GM10847 (cell line): ENCODE results near the gene FAM114A2.

Source experiments
- POLR2A ChIP-seq: IDR thresholded peaks from 2 replicates; pipeline ENCODE4 v1.6.1; 2011; ENCODE audit not compliant: insufficient read length; ENCODE audit errors: extremely low read depth

The FAM114A2 gene

DNA sequence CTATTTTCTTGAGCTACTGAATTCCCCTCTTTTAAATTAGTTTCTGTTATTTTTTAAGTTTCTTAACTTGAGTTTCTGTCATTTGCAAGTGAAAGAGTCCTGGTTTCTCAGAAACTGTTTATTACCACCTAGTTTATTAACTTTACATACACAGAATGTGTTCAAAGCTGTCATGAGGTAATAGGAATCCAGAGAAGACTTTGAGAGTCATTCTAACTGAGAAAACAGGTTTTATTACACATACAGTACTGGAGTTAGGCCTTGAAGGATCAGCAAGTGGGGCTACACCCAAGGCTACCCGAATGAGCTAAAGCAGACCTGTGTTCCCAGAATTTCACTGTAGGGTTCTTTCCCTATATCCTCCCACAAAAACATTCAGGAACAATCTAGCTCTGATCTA, 33.1 kb downstream of the FAM114A2 start:
- no peak for TF ChIP-seq POLR2A

DNA sequence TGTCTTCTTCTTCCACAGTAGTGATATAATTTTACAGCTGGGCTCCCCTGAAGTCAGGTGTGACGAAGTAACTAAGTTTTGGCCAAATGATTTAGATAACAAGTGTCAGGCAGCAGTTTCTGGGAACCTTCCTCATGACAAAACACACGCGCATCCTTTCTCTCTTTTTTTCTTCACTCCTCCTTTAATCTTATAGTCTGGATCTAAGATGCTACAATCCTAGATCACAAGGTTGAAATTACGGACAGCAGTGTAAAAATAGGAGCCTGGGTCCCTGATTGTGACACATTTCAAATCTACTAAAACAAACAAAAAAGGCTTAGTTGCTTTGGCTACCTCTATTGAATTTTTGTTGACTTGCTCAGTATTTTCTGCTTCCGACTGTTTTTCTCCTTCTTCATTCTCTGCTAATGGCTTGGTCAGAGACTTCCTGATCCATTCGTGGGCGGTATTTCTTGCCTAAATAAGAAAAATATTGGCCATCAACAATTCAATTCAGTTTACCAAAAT, 36.1 kb downstream of the FAM114A2 start:
- TF ChIP-seq POLR2A = no peak

DNA sequence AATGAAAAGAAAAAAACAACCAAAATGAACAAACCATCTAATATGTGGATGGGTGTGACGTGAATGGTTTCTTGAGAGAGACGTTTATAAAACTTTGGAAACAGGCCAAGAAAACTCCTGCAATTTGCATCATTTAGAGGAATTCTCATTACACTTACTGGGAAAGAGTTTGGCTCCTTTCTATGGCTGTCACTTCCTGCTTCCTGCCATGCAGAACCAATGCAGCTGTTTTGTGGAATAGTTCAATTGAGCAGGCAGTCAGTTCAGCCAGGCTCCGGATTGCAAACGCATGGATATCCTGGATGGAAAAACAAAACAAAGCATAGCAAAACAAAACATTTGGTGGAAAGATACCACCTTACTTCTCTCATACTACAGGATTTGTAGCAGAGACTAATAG, 36.6 kb downstream of the FAM114A2 start:
- no peak for TF ChIP-seq POLR2A

DNA sequence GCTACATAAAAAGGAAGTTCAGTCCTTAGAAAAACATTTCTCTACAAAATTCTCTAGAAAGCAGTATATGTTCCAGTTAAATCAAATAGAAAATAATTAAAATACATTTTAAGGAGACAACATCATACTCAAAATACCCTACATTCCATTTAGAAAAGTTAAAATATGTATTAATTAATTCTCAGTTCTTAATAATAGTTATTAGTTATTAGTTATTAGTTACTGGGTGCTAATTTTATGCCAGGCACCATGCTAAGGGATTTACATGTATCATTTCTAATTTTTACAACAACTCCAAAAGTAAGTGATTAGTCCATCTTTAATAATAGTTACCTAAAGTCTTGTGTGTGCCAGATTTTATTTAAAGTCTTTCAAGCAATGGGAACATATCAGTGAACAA, 38.0 kb downstream of the FAM114A2 start:
- TF ChIP-seq POLR2A = no peak

DNA sequence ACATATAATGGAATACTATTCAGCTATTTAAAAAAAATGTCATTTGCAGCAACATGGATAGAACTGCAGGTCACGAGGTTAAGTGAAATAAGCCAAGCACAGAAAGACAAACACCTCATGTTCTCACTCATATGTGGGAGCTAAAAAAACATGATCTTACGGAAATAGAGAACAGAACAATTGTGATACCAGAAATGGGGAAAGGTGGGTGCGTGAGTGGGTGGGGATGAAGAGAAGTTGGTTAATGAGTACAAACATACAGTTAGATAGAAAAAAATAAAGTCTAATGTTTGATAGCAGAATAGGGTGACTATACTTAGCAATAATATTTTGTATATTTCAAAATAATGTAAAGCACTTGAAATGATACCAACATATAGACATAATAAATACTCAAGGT, 38.7 kb downstream of the FAM114A2 start:
- no peak for TF ChIP-seq POLR2A

DNA sequence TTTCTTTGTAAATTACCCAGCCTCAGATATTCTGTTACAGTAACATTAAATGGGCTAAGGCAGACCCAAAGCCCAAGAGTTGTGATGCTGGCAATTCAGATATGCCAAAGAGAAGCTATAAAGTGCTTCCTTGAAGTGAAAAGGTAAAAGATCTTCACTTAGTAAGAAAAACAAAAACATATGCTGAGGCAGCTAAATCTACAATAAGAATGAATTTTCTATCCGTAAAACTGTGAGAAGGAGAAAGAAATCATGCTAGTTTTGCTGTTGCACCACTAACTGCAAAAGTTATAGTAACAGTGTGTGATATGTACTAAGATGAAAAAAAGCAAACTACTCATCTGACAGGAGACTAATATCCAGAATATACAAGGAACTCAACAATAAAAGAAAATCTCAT, 39.9 kb downstream of the FAM114A2 start:
- no peak for TF ChIP-seq POLR2A

DNA sequence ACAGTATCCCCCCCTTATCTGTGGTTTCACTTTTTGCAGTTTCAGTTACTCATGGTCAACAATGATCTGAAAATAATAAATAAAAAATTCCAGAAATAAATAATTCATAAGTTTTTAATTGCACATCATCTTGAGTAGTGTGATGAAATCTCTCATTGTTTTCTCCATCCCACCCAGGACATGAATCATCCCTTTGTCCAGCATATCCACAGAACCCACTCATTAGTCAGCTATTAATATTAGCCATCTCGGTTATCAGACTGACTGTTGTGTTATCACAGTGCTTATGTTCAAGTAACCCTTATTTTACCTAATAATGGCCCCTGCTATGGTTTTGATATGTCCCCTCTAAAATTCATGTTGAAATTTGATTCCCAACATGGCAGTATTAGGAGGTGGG, 40.7 kb downstream of the FAM114A2 start:
- no peak for TF ChIP-seq POLR2A

DNA sequence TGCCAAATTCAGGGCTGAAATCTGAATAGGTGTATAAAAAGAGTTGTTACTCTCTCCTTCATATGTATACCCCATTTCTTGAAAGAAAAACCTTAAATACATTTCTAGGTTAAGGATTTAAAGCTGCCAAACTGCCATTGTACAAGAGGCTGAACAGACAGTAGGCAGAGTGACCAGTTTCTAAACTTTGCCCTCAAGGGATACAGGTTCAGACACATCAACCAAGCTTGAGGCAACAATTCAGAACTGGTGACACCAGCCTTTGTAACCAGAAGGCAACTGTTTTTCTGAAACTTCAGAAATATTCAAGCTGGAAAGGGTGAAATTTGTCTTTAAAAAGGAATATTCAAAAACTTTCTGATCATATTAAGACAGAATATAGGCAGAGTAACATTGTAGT, 47.5 kb downstream of the FAM114A2 start:
- no peak for TF ChIP-seq POLR2A

DNA sequence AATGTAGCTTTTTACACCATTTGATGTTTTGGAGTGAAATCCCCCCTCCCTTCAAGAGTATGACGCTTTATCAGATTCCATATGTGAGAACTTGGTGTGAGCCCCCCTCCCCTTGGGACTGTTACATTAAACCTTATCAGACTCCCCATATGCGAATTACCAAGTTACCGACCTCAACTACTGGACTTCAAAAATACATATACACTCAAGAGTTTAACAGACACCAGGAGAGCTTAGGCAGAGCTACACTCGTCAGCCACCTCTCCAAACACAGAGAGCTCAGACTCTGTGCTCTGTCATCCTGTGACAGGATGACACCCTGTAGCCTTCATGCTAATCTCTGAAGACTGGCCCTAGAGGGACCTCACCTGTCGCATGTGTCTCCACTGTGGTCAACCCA, 50.2 kb downstream of the FAM114A2 start:
- no peak for TF ChIP-seq POLR2A

DNA sequence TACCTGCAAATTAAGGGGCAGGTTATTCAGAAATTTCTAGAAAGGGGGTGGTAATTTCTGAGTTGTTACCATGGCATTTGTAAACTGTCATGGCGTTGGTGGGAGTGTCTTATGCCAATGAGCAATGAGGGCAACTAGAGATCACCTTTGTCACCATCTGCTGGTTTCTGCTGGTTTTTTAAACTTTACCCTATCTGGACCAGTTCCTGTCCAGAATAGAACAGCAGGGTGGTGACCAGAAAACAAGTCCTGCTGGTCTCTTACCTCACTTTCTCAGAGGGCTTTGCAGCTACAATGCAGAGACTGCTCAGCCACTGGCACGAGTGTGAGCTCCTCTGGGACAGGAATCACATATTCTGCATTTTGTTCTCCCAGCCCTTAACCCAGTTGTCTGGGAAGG, 51.4 kb downstream of the FAM114A2 start:
- no peak for TF ChIP-seq POLR2A

DNA sequence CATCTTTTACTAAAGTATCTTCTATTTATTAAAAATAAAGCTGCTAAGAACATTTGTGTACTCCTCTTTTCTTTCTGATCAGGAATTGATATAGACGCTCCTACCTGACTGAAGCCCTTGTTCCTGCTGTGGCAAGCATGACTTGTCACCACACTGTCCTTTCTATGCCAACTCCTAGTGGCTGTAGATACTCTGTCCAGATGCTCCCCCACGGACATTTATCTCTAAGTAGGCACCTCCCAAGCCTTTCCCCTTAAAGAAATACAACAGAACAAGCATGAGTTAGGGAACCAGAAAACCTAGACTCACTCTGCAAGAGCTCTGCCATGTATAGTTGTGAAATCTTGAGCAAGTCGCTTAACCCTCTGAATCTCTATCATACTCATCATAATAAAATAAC, 53.2 kb downstream of the FAM114A2 start:
- TF ChIP-seq POLR2A = no peak

DNA sequence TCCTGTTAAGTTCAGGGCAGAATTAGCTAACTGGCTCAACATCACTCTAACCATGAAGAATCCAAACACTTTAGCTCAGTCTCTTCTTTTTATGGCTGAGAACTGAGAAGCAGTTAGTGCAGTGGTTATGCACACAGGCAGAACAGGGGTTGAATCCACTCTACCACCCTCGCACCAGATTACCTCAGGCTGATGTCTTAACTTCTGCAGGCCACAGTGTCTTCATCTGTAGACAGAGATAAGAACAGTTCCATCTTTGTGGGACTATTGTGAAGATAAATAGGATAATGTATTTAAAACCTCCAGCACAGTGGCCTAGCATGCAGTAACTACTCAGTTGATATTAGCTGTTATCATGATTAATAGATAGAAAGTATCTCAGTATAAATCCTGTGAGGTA, 54.8 kb downstream of the FAM114A2 start:
- no peak for TF ChIP-seq POLR2A

DNA sequence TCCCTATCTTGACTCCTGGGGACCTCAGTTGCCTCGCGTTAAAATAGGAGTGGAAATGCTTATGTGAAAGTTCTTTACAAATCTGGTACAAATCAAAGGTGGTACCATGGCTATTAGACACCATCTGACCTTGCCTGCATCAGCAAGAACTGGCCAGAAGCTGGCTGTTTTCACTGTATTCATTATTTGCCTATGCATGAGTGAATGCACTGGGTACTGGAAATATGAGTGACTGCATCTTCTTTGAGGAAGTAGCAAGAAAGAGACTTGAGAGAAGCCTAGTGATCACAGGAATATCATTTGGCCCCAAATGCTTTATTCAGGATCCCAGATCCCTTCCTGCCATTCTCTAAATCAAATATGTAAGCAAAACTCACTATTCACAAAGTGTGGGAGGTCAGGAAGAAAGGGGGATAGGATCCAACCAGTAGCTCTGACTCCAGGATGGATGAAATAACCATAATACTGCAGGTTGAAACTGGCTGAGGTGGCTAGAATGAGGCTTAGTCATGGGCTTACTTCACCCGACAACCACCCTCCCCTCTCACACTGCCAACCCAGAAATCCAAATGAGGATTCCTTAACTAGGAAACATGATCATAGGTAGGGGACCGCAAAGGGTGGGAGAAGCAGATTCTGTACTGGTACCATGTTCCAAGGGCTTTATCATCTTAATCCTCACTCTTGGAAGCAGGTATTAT, 56.7 kb downstream of the FAM114A2 start:
- TF ChIP-seq POLR2A = no peak

DNA sequence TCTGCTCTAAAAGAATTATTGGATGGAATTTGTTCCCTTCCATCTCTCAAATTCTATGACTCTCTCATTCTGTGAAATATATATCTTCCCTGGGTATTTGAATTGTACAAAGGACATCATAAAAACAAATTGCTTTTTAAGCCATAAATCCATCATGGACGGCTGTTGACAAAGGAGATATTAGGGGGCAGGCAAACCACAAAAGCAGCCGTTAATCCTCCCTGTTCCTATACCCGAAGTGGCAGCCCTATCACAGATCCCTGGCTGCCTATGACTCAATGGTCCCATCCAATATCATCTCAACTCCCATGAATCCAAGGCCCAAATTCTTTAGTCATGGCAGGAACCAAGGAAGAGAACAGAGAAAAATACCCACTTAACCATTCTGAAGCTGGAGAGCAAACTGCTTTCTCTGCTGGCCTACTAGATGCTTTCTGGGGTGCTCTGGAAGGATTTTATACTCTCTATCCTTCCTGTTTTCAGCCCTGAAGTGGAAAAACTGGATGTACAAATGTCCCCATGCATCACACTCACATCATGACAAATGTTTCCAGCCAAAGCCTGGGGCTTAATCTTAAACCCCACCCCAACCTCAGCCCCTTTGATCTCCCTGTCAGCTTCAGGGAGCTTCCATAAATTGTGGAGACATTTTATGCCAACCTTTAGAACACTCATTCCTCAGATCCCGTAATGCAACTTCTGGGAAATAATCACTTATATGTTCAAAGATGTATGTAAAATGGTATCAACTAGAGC, 59.5 kb downstream of the FAM114A2 start:
- no peak for TF ChIP-seq POLR2A

DNA sequence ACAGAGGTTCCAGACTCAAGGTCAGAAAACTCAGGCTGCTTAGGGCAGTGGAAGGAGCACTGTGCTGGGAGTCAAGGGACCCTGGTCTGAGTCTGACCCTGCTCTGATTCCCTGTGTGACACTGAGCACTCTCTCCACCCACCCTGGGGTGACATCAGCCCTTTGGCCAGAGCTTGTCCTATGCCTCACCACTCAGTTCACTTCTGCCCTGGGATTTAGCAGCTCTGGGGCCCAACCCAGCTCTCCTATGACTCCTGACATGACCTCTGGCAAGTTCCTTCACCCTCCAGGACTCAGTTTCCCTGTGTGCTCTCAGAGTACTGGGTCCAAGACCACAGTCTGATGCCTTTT, 63.9 kb downstream of the FAM114A2 start:
- TF ChIP-seq POLR2A = no peak

DNA sequence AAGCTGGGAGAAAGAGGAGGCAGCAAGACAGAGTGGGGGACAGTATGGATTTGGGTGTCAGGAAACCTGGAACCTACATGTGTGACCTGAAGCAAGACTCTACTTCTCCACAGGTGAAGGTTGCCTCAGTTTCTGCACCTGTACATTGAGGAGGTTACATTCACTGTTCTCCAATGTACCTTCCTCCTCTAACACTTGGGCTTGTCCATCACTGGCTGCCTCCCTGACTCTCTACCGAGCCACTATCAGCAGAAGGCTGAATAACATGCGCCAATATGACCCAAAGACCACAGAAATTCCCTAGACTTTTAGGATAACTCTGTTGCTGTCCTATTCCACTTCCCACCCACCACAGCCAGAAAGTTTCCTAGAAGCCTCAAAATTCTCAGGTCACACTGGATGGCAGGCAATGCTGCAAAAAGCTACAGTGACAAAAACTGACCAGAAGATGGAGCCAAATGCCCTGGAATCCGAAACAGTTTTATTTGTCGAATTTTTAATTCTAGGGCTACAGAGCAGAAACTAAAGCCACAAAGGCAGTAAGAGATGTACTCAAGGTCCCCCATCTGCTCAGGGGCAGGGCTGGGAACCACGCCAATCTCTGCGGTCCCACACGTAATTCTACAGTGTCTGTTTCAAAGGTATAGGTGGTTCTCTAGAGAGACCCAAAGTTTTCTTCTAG, 64.4 kb downstream of the FAM114A2 start:
- TF ChIP-seq POLR2A = no peak
